Measurements from ENCODE around the gene ASB4.

GRCh38 chr7:95526128-95526738, 40.5 kb downstream of the ASB4 start:
- TF ChIP-seq EZH2 (IDR thresholded peaks at IDR 0.05; ENCODE audit: low read depth, unreplicated experiment): no peak
- no peak for TF ChIP-seq CTCF (conservative IDR thresholded peaks at IDR 0.05; ENCODE audit: low read depth in 2 of 2)

Data from GM23338 (cell line).